Suppressor macrophage (primary cell): Measurements from ENCODE around the gene PHF21B.

Experiments
- DNase-seq, 4 experiments: peaks; one replicate each; pipeline ENCODE4 v3.0.0-alpha.2; 2020 to 2022

Gene PHF21B

GRCh38 chr22:44891791-44892190, 118.0 kb downstream of the PHF21B start:
- DNase-seq: no peak

GRCh38 chr22:44891293-44891747, 118.5 kb downstream of the PHF21B start:
- no peak for DNase-seq

GRCh38 chr22:44890416-44891292, 119.2 kb downstream of the PHF21B start:
- DNase-seq: no peak

GRCh38 chr22:44889255-44889878, 120.4 kb downstream of the PHF21B start:
- DNase-seq: no peak

- DNase-seq: no peak
Observed at GRCh38 chr22:44888491-44889254, 121.1 kb downstream of the PHF21B start.

- DNase-seq: no peak
Observed at GRCh38 chr22:44887941-44888366, 121.9 kb downstream of the PHF21B start.

GRCh38 chr22:44885806-44886360, 123.9 kb downstream of the PHF21B start:
- DNase-seq: no peak

- DNase-seq: no peak
Observed at GRCh38 chr22:44884968-44885805, 124.6 kb downstream of the PHF21B start.

- no peak for DNase-seq
Observed at GRCh38 chr22:44884562-44884961, 125.2 kb downstream of the PHF21B start.

- DNase-seq: no peak
Observed at GRCh38 chr22:44883011-44883421, 126.8 kb downstream of the PHF21B start.

GRCh38 chr22:44882226-44882905, 127.4 kb downstream of the PHF21B start:
- DNase-seq: no peak

- no peak for DNase-seq
Observed at GRCh38 chr22:44881624-44882023, 128.2 kb downstream of the PHF21B start.

GRCh38 chr22:44880610-44881290, 129.1 kb downstream of the PHF21B start:
- DNase-seq: no peak

- no peak for DNase-seq
Observed at GRCh38 chr22:44879301-44879680, 130.5 kb downstream of the PHF21B start.

- no peak for DNase-seq
Observed at GRCh38 chr22:44878483-44879300, 131.1 kb downstream of the PHF21B start.

- no peak for DNase-seq
Observed at GRCh38 chr22:44876921-44877320, 132.9 kb downstream of the PHF21B start.

GRCh38 chr22:44871782-44872181, 138.0 kb downstream of the PHF21B start:
- DNase-seq: no peak

GRCh38 chr22:44870021-44870420, 139.8 kb downstream of the PHF21B start:
- DNase-seq: peak in 2 of 4 experiments; percentile 6 to 9

GRCh38 chr22:44869196-44869595, 140.6 kb downstream of the PHF21B start:
- no peak for DNase-seq
